Measurements from ENCODE around the gene IGLL5. TPM values are rescaled to one million over a fixed set of nuclear protein-coding genes. Genes with fewer than 3 reads are reported as not detected.
A peak's percentile ranks its signal among the peaks of the same experiment; 100 is the strongest.

The IGLL5 gene
- total and polyA plus RNA-seq, 3 donors from 2014 or later: 0.94 to 9.8 (median 1.4) TPM

GRCh38 chr22:22872722-22873708 lies 14.6 kb upstream of the IGLL5 start:
- no peaks in the 10 kb centered on the region for H3K27me3 ChIP-seq
- no peak for DNase-seq
- TF ChIP-seq, protein P1, sequence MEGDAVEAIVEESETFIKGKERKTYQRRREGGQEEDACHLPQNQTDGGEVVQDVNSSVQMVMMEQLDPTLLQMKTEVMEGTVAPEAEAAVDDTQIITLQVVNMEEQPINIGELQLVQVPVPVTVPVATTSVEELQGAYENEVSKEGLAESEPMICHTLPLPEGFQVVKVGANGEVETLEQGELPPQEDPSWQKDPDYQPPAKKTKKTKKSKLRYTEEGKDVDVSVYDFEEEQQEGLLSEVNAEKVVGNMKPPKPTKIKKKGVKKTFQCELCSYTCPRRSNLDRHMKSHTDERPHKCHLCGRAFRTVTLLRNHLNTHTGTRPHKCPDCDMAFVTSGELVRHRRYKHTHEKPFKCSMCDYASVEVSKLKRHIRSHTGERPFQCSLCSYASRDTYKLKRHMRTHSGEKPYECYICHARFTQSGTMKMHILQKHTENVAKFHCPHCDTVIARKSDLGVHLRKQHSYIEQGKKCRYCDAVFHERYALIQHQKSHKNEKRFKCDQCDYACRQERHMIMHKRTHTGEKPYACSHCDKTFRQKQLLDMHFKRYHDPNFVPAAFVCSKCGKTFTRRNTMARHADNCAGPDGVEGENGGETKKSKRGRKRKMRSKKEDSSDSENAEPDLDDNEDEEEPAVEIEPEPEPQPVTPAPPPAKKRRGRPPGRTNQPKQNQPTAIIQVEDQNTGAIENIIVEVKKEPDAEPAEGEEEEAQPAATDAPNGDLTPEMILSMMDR (IDR thresholded peaks at IDR 0.05): no peak
- no peak for TF ChIP-seq POLR2A (IDR thresholded peaks at IDR 0.05)
- 84% methylated on average over 7 to 8 of the region's 8 CpGs for WGBS, 2 donors
- no peaks in the 10 kb centered on the region for H3K9me3 ChIP-seq
- no peaks in the 10 kb centered on the region for H3K4me1 ChIP-seq
- H3K4me3 ChIP-seq: no peak overlapping the region
- intact Hi-C loops (cut with DNase I; ENCODE audit: low total_unique reads): no loop called here
- H3K27ac ChIP-seq: no peak overlapping the region
- no peaks in the 10 kb centered on the region for H3K36me3 ChIP-seq (ENCODE audit: low read depth, missing control alignments)

GRCh38 chr22:22877523-22878210 lies 9.9 kb upstream of the IGLL5 start:
- intact Hi-C loops (cut with DNase I; ENCODE audit: low total_unique reads): no loop called here

GRCh38 chr22:22878211-22878570 lies 9.4 kb upstream of the IGLL5 start:
- H3K4me1 ChIP-seq: no peaks in the 10 kb centered on the region
- no peak overlapping the region for H3K27ac ChIP-seq
- TF ChIP-seq, protein P1 (IDR thresholded peaks at IDR 0.05): no peak
- TF ChIP-seq POLR2A (IDR thresholded peaks at IDR 0.05): no peak
- H3K36me3 ChIP-seq (ENCODE audit: low read depth, missing control alignments): no peaks in the 10 kb centered on the region
- 77% methylated on average over 2 of the region's 2 CpGs for WGBS, 2 donors
- intact Hi-C loops (cut with DNase I; ENCODE audit: low total_unique reads): no loop called here
- no peaks in the 10 kb centered on the region for H3K27me3 ChIP-seq
- DNase-seq: no peak
- H3K4me3 ChIP-seq: no peak overlapping the region
- H3K9me3 ChIP-seq: no peaks in the 10 kb centered on the region

More at GRCh38 chr22:22877523-22878210, 9.9 kb upstream of the IGLL5 start:
- no peak for TF ChIP-seq POLR2A (IDR thresholded peaks at IDR 0.05)
- TF ChIP-seq, protein P1 (IDR thresholded peaks at IDR 0.05): peak; percentile 44 to 80 (median 67)
- Histone ChIP-seq H3K27ac (no peak overlapping the region), H3K4me1 (no peaks in the 10 kb centered on the region), H3K4me3 (no peak overlapping the region), H3K9me3 (no peaks in the 10 kb centered on the region), H3K27me3 (no peaks in the 10 kb centered on the region), H3K36me3 (ENCODE audit: low read depth, missing control alignments) (no peaks in the 10 kb centered on the region)
- DNase-seq: peak; percentile 74
- 15 to 23% methylated on average over 6 to 7 of the region's 7 CpGs for WGBS, 2 donors

DNA sequence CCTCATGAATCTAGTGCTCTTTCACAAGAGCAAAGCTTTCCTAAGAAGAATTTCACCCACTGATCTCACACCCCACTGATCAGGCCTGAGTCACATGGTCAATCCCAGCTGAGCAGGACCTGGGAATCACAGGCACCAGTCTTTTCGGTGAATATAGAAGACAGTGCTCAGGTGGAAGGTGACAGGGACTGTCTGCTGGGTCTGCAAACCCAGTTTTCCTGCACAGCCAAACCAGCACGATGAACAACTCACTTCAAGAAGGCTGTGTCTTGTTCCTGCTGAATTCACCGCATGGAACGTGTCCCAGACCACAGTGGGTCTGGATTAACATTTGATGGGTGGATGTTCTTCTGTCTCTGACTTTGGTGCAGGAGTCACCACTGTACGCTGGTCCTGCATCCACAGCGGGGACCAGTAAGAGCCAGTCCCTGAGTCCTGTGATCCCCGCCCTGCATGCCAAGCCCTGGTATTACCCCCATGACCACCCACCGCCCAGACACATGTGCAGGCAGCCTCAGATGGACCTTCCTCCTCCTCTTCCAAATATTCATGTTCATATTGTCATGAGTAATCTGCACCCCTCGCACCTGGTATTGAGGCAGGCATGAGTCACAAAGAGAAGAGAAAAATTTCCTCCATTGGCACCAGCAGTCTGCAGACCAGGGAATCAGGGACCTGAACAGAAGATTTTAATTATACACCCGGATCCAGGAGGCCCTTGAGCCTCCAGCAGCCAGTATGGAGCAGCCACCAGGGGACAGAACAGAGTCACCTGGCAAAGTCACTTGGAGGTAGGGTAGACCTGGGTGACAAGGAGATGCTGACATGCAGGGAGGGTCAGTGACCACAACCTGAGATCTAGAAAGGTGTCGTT lies 8.6 kb upstream of the IGLL5 start:
- DNase-seq: no peak
- intact Hi-C loops (cut with DNase I; ENCODE audit: low total_unique reads): no loop called here

More for the DNA sequence above, 8.6 kb upstream of the IGLL5 start:
- H3K4me3 ChIP-seq: no peak overlapping the region
- no peaks in the 10 kb centered on the region for H3K9me3 ChIP-seq
- H3K4me1 ChIP-seq: no peaks in the 10 kb centered on the region
- no peak overlapping the region for H3K27ac ChIP-seq
- H3K36me3 ChIP-seq (ENCODE audit: low read depth, missing control alignments): no peaks in the 10 kb centered on the region
- TF ChIP-seq POLR2A (IDR thresholded peaks at IDR 0.05): no peak
- TF ChIP-seq, protein P1 (IDR thresholded peaks at IDR 0.05): no peak
- no peaks in the 10 kb centered on the region for H3K27me3 ChIP-seq
- WGBS, 2 donors: 87 to 93% methylated on average over 8 to 11 of the region's 11 CpGs

All from testis (tissue), 3 donors.